Measurements from ENCODE around the gene HYLS1. TPM values are rescaled to one million over a fixed set of nuclear protein-coding genes. Genes with fewer than 3 reads are reported as not detected.

HYLS1 gene
- total RNA-seq, 1 donor from 2014 or later = 3.2 TPM

- no peaks in the 10 kb centered on the region for H3K4me1 ChIP-seq
- no peaks in the 10 kb centered on the region for H3K27me3 ChIP-seq
- ATAC-seq (no peak), DNase-seq (no peak)
- intact Hi-C loops (cut with DNase I) = no loop called here
- no peak overlapping the region for H3K27ac ChIP-seq
- no peak overlapping the region for H3K4me3 ChIP-seq
- no peaks in the 10 kb centered on the region for H3K36me3 ChIP-seq
- TF ChIP-seq CTCF (IDR thresholded peaks at IDR 0.05) = no peak
- no peaks in the 10 kb centered on the region for H3K9me3 ChIP-seq
These were observed 6.2 kb upstream of the HYLS1 start for GRCh38 chr11:125881291-125881690.

GRCh38 chr11:125883375-125883774 lies 4.1 kb upstream of the HYLS1 start:
- H3K9me3 ChIP-seq = no peaks in the 10 kb centered on the region
- intact Hi-C loops (cut with DNase I) = no loop called here
- H3K27ac ChIP-seq = no peak overlapping the region
- no peaks in the 10 kb centered on the region for H3K36me3 ChIP-seq
- TF ChIP-seq CTCF (IDR thresholded peaks at IDR 0.05) = no peak
- H3K27me3 ChIP-seq = no peaks in the 10 kb centered on the region
- no peaks in the 10 kb centered on the region for H3K4me1 ChIP-seq
- ATAC-seq = no peak
- no peak overlapping the region for H3K4me3 ChIP-seq
- no peak for DNase-seq

GRCh38 chr11:125886997-125887372 lies 483 bp upstream of the HYLS1 start:
- H3K4me3 ChIP-seq = peak overlapping the region; percentile 68
- H3K4me1 ChIP-seq = no peaks in the 10 kb centered on the region
- intact Hi-C loops (cut with DNase I) = no loop called here
- DNase-seq (peak; percentile 76), ATAC-seq (peak; percentile 50)
- no peaks in the 10 kb centered on the region for H3K9me3 ChIP-seq
- H3K27ac ChIP-seq = peak overlapping the region; percentile 88
- no peak for TF ChIP-seq CTCF (IDR thresholded peaks at IDR 0.05)
- no peaks in the 10 kb centered on the region for H3K36me3 ChIP-seq
- no peaks in the 10 kb centered on the region for H3K27me3 ChIP-seq

GRCh38 chr11:125890447-125891100 lies 3.1 kb downstream of the HYLS1 start:
- TF ChIP-seq CTCF (IDR thresholded peaks at IDR 0.05) = no peak
- Histone ChIP-seq H3K9me3 (no peaks in the 10 kb centered on the region), H3K4me1 (no peaks in the 10 kb centered on the region), H3K4me3 (no peak overlapping the region), H3K27me3 (no peaks in the 10 kb centered on the region), H3K27ac (no peak overlapping the region), H3K36me3 (peaks cover 28% of the 10 kb centered on the region)
- ATAC-seq (no peak), DNase-seq (no peak)
- intact Hi-C loops (cut with DNase I) = no loop called here

- no peak overlapping the region for H3K4me3 ChIP-seq
- DNase-seq = no peak
- no peaks in the 10 kb centered on the region for H3K9me3 ChIP-seq
- no peak overlapping the region for H3K27ac ChIP-seq
- H3K4me1 ChIP-seq = no peaks in the 10 kb centered on the region
- TF ChIP-seq CTCF (IDR thresholded peaks at IDR 0.05) = no peak
- no peaks in the 10 kb centered on the region for H3K27me3 ChIP-seq
- ATAC-seq = no peak
- peaks cover 32% of the 10 kb centered on the region for H3K36me3 ChIP-seq
- intact Hi-C loops (cut with DNase I) = no loop called here
These were observed 4.6 kb downstream of the HYLS1 start for GRCh38 chr11:125892071-125892470.

GRCh38 chr11:125892994-125893393 lies 5.5 kb downstream of the HYLS1 start:
- DNase-seq = no peak
- TF ChIP-seq CTCF (IDR thresholded peaks at IDR 0.05) = no peak
- intact Hi-C loops (cut with DNase I) = no loop called here
- ATAC-seq = no peak
- Histone ChIP-seq H3K27ac (no peak overlapping the region), H3K27me3 (no peaks in the 10 kb centered on the region), H3K4me1 (no peaks in the 10 kb centered on the region), H3K9me3 (no peaks in the 10 kb centered on the region), H3K4me3 (no peak overlapping the region), H3K36me3 (peaks cover 32% of the 10 kb centered on the region)

All from upper lobe of right lung (tissue), 1 donor.